GM10266 (cell line): Measurements from ENCODE around the gene ALPK1.
"Not testable (repeated sequence)": the region's sequence is repeated elsewhere in the genome, so short reads cannot be mapped to it uniquely, and the experiment has no call there.

ENCODE experiments used
- DNase-seq: peaks from one replicate; pipeline ENCODE4 v3.0.0; 2012; ENCODE audit errors: extremely low spot score
- TF ChIP-seq, protein P1 (sequence below): IDR thresholded peaks from 2 replicates; pipeline ENCODE4 v1.5.1; 2012; ENCODE audit warnings: mild to moderate bottlenecking, low read depth; ENCODE audit not compliant: control insufficient read depth, insufficient read depth; ENCODE audit errors: missing control alignments

The ALPK1 gene

DNA sequence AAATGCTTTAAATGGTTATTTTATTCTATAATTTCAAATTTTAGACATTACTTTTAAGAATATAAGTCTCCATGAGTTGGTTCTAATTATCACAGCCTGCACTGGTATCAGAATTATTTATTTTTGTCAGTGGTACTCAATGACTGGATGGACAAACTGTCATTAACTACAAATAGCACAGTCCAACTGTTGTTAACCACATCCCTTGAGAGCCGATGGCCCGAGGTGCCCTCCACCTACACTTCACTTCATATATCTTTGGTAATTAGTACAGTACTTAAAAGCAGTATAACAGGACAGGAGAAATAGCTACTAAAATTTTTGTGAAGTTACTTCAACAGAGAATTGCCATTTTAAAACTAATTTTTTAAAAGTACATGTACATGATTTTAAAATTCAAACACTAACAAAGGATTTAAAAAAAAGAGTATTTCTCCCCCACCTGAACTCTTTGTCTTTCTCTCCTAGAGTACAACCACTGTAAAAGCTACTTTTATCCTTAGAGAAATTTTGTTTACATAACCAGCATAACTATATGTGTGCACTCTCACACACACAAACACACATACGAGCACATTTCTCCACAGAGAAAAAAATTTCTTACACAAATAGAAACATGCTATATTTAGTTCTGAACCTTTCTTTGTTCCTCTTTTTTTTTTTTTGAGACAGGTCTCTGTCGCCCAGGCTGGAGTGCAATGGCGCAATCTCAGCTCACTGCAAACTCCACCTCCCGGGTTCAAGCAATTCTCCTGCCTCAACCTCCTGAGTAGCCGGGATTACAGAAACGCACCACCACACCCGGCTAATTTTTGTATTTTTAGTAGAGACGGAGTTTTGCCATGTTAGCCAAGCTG is 17.9 kb upstream of the ALPK1 start:
- TF ChIP-seq, protein P1, sequence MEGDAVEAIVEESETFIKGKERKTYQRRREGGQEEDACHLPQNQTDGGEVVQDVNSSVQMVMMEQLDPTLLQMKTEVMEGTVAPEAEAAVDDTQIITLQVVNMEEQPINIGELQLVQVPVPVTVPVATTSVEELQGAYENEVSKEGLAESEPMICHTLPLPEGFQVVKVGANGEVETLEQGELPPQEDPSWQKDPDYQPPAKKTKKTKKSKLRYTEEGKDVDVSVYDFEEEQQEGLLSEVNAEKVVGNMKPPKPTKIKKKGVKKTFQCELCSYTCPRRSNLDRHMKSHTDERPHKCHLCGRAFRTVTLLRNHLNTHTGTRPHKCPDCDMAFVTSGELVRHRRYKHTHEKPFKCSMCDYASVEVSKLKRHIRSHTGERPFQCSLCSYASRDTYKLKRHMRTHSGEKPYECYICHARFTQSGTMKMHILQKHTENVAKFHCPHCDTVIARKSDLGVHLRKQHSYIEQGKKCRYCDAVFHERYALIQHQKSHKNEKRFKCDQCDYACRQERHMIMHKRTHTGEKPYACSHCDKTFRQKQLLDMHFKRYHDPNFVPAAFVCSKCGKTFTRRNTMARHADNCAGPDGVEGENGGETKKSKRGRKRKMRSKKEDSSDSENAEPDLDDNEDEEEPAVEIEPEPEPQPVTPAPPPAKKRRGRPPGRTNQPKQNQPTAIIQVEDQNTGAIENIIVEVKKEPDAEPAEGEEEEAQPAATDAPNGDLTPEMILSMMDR: no peak
- no peak for DNase-seq

DNA sequence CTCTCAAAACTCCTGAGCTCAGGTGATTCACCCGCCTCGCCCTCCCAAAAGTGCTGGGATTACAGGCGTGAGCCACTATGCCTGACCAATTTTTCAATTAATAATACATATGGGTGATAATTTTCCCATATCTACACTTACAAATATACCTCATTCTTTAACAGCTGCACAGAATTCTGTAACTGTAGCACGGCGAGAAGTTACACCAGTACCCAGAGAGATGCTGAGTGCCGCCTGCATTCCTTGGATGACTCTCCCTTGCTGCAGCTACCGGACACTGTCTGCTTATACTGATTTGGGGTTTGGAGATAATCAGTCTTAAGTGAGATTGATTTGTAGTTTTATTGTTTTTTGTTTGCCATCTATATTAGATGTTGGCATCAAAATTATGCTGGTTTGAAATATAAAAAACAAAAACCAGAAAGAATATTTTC is 17.3 kb upstream of the ALPK1 start:
- TF ChIP-seq, protein P1: no peak
- no peak for DNase-seq

DNA sequence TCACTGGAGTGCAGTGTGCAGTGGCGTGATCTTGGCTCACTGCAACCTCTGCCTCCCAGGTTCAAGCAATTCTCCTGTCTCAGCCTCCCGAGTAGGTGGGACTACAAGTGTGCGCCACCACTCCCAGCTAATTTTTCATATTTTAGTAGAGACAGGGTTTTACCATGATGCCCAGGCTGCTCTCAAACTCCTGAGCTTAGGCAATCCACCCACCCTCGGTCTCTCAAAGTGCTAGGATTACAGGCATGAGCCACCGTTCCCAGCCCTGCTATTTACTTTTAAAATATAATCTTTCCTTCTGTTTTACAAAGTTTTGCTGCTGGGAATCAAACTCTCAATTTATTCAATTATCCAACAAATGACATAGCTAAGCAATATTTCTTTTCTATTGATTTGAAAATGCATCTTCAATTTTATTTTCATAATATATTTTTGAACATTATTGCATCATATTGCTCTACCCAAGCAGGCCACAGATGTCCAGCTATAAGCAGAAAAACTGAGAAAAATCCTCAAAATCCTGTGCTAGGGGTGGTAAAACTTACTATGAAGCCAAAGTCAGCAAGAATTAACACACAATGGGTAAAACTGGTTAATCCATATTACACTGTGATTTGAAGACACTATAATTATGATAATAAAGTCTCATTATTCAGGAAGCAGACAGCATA is 16.6 kb upstream of the ALPK1 start:
- TF ChIP-seq, protein P1: no peak
- DNase-seq: no peak

DNA sequence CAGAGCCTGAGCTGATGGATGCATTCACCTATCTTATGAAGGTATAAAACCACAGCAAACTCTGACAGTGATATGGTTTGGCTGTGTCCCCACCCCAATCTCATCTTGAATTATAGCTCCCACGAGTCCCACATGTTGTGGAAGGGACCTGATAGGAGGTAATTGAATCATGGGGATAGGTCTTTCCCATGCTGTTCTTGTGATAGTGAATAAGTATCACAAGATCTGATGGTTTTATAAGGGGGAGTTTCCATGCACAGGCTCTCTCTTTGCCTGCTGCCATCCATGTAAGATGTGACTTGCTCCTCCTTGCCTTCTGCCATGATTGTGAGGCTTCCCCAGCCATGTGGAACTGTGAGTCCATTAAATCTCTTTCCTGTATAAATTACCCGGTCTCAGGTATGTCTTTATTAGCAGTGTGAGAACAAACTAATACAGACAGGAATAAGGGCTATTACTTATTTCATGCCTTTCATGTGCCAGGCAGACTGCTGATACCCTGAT is 15.2 kb upstream of the ALPK1 start:
- not testable (repeated sequence) for DNase-seq

DNA sequence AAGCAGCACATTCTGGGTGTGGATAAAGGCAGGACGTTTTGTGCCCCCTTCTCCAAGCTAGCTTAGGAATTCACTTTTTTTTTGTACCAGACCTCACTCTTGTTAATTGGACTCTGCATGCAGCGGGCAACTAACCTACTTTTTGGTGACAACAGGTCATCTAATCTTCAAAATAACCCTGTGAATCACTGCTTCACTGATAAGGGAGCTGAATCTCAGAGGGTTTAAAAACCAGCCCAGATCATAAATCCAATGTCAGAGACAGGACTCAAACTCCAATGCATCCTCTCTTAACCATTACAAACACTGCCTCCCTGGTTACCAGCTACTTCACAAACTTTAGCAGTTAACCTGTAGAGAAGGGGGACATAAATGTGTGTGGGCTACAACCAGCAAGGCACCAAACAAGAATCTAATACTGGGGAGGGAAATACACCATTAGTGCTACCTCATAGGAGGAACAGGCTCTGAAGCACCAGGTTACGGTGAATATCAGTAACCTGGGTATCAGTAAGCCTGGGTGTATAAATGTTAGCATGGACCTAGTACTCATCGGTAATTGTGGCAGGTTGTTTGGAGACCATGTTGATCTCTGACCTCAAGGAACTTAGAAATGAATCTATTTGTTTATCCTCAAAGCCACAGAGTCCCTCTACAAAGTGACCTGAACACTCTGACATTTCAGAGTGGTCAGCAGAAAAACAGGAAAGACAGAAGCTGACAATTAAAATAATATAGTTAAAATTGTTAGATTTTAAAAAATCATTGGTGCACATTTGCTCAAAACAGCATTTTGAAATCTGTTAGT is 14.1 kb upstream of the ALPK1 start:
- no peak for DNase-seq
- TF ChIP-seq, protein P1: no peak

DNA sequence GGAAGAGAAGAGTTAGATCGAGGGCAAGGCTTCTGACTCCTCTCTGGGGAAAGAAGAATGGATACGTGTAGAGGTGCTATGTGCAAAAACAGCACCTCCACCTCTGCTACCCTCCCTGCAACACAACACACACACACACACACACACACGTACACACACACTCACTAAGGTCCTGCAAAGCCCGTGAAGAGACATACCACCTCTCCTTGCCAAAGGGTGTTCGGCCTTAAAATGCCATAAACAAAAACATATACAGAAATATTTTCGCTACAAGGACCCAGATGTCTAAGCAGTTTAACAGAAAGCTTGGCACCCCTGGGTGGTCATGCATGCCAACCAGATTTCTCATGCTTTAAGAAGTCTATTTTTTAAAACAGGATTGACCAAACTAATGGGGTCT is 13.0 kb upstream of the ALPK1 start:
- DNase-seq: no peak
- TF ChIP-seq, protein P1: no peak

DNA sequence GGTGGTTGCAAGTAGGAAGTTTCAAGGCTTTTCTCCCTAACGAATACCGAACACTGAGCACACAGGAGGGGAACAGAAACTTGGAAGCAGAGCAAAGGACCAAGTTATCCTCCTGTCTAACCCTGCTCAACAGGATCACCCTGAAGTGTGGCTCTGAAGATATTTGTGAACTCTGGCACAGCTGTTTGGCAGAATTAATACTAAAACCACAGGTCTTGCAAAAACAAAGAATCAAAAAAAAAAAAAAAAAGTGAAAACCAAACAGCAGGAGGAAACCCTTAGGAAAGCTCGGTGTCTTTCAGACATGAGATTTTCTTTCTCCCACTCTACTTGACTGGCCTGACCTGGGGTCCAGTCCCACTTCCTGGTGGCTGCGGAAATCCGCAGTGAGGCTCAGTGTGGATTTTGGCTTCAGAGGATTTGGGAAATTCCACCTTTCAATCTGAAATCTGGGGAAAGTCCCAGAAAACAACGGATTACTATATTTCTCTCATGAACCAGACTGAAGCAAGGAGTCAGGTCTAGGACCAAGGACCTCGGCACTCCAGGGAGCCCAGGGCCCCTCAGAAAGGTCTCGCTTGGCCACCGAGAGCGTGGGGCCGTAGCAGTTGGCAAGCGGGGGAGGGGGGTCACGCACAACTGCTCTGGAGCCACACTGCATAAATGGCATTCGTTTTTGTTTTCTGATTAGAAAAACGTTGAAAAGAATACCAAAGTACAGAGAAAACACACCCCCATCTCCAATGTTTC is 12.3 kb upstream of the ALPK1 start:
- DNase-seq: no peak
- TF ChIP-seq, protein P1: no peak
